Esophagus squamous epithelium (tissue), 5 donors: ENCODE measurements around the gene ARPC1A. TPM values are rescaled to one million over a fixed set of nuclear protein-coding genes. Genes with fewer than 3 reads are reported as not detected.

Experiments used
- DNase-seq: peaks from one replicate; lab custom pipeline; 2025; lab: John Stamatoyannopoulos, UW
- H3K27ac ChIP-seq, 4 donors: fragments of 200-600 bp; sonication (generic); one replicate each; pipeline ENCODE4 v1.5.1; 2016 to 2019; ENCODE audit warnings: mild to moderate bottlenecking in 1 of 4
- H3K27me3 ChIP-seq, 4 donors: fragments of 200-600 bp; sonication (generic); 1 replicate in 3 of 4; 2 replicates in 1 of 4; pipeline versions ENCODE4 v1.5.1 to v1.6.0; 2017 to 2021; ENCODE audit warnings: antibody characterized with exemption in 1 of 4
- H3K36me3 ChIP-seq, 3 donors: fragments of 200-600 bp; sonication (generic); one replicate each; pipeline ENCODE4 v1.5.1; 2016 to 2019
- H3K4me1 ChIP-seq, 3 donors: fragments of 200-600 bp; sonication (generic); one replicate each; pipeline ENCODE4 v1.5.1; 2017 to 2019
- H3K4me3 ChIP-seq, 4 donors: fragments of 200-600 bp; sonication (generic); 1 replicate in 3 of 4; 2 replicates in 1 of 4; pipeline ENCODE4 v1.5.1; 2016 to 2019; ENCODE audit warnings: mild to moderate bottlenecking in 2 of 4, moderate library complexity in 1 of 4
- H3K9me3 ChIP-seq, 3 donors: fragments of 200-600 bp; sonication (generic); one replicate each; pipeline ENCODE4 v1.5.1; 2016 to 2019
- POLR2A ChIP-seq, 4 donors: fragments of 450-650 bp; IDR thresholded peaks; one replicate each; pipeline ENCODE4 v1.6.1; 2017; ENCODE audit warnings: antibody characterized with exemption in 4 of 4, mild to moderate bottlenecking in 4 of 4, moderate library complexity in 3 of 4
- WGBS, 2 donors: methylation state at CpG; one replicate each; pipeline ENCODE4 v1.1.5; 2018; 5-methylcytosine and 5-hydroxymethylcytosine counted together
- intact Hi-C: fragments of 100-400 bp; cut with DNase I; formaldehyde crosslinking; loops from one replicate; pipeline ENCODE4 v1.15.0; 2022
- total RNA-seq, 4 donors: library from RNA; depleted of rRNA; stranded (reverse); fragments of >200 nt; gene quantifications; one replicate each; pipeline ENCODE4 v1.1.0, GENCODE V29; 2016
- TF ChIP-seq, protein P1 (sequence below), 6 experiments: fragments of 450-650 bp in 4 of 6; fragments of 200-600 bp in 2 of 6; sonication (generic) in 2 of 6; IDR thresholded peaks; one replicate each; pipeline ENCODE4 v1.5.1; 2016 to 2019; ENCODE audit warnings: antibody characterized with exemption in 6 of 6, mild to moderate bottlenecking in 4 of 6, moderate library complexity in 4 of 6
- donor health status: DM: yes; HTN: yes; CAD: no.

The ARPC1A gene
- total RNA-seq, 4 donors from 2014 or later = 114 to 155 (median 154) TPM

DNA sequence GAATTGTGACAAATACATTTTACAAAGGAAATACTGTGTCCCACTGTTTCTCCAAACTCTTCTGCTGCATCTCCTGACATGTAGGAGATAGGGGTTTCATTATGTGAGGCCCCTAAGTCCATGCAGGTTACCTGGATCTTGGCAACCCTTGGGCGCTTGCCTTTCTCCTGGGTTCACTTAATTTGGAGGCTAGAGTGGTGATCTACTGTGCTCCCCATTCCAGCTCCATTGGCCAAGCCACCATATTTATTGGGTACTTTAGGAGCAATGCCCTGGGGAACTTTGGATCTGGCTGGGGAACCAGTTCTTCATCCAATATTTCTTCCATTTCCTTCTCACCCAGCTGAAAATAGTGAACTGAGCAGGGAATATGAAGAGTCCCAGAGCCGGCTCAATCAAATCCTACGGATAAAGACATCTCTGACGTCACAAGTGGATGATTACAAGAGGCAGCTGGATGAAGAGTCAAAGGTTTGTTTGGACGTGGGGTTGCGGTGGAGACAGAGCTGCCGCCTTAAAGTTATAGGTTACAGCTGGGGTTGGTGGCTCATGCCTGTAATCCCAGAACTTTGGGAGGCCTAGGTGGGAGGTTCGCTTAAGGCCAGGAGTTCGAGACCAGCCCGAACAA is 34.6 kb upstream of the ARPC1A start:
- intact Hi-C loops = no loop called here
- 75 to 82% methylated on average over 8 to 10 of the region's 10 CpGs for WGBS, 2 donors

DNA sequence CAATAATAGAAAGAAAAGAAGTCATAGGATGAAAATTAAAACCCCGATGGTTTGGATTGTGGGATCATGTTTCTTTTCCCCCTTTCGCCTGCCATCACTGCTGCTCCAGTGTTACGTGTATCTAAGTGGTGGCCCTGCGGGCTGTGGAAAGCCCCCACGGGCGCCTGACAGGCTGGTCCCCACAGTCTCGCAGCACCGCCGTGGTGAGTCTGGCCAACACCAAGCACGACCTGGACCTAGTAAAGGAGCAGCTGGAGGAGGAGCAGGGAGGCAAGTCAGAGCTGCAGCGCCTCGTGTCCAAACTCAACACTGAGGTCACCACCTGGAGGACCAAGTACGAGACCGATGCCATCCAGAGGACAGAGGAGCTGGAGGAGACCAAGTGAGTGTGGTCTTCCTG is 33.6 kb upstream of the ARPC1A start:
- H3K4me3 ChIP-seq = no peak overlapping the region
- no peaks in the 10 kb centered on the region for H3K9me3 ChIP-seq
- WGBS, 2 donors = 81 to 85% methylated on average over 7 of the region's 14 CpGs
- H3K36me3 ChIP-seq = no peaks in the 10 kb centered on the region
- H3K4me1 ChIP-seq = no peaks in the 10 kb centered on the region
- H3K27me3 ChIP-seq = no peaks in the 10 kb centered on the region
- no peak for TF ChIP-seq POLR2A (IDR thresholded peaks at IDR 0.05)
- TF ChIP-seq, protein P1, sequence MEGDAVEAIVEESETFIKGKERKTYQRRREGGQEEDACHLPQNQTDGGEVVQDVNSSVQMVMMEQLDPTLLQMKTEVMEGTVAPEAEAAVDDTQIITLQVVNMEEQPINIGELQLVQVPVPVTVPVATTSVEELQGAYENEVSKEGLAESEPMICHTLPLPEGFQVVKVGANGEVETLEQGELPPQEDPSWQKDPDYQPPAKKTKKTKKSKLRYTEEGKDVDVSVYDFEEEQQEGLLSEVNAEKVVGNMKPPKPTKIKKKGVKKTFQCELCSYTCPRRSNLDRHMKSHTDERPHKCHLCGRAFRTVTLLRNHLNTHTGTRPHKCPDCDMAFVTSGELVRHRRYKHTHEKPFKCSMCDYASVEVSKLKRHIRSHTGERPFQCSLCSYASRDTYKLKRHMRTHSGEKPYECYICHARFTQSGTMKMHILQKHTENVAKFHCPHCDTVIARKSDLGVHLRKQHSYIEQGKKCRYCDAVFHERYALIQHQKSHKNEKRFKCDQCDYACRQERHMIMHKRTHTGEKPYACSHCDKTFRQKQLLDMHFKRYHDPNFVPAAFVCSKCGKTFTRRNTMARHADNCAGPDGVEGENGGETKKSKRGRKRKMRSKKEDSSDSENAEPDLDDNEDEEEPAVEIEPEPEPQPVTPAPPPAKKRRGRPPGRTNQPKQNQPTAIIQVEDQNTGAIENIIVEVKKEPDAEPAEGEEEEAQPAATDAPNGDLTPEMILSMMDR (IDR thresholded peaks at IDR 0.05) = no peak
- intact Hi-C loops = no loop called here
- H3K27ac ChIP-seq = no peak overlapping the region
- no peak for DNase-seq

More for the DNA sequence above, 34.6 kb upstream of the ARPC1A start:
- TF ChIP-seq, protein P1 (IDR thresholded peaks at IDR 0.05) = no peak
- no peak overlapping the region for H3K4me3 ChIP-seq
- no peaks in the 10 kb centered on the region for H3K4me1 ChIP-seq
- H3K9me3 ChIP-seq = no peaks in the 10 kb centered on the region
- DNase-seq = no peak
- H3K36me3 ChIP-seq = no peaks in the 10 kb centered on the region
- H3K27me3 ChIP-seq = no peaks in the 10 kb centered on the region
- H3K27ac ChIP-seq = no peak overlapping the region

DNA sequence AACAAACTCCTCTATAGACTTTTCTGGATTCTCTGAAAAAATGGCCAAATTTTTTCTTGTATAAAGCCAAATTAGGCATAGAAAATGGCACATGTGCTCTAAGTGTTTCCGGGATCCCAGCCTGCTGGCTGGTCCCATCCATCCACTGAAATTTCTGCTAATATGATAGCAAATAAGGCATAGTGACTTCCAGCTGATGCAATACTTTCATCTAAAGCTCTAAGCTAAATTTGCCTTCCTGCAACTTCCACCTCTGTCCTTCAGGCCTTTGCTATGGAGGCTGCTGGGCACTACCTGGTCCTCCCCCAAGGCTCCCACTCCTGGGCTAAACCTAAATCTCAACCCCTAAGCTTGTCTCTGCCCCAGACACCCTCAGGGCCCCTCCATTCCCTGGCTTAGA is 32.5 kb upstream of the ARPC1A start:
- 95 to 100% methylated on average over 1 of the region's 1 CpG for WGBS, 2 donors
- no peaks in the 10 kb centered on the region for H3K27me3 ChIP-seq
- no peaks in the 10 kb centered on the region for H3K4me1 ChIP-seq
- no peak overlapping the region for H3K27ac ChIP-seq
- DNase-seq = no peak
- intact Hi-C loops = no loop called here
- no peaks in the 10 kb centered on the region for H3K36me3 ChIP-seq
- TF ChIP-seq, protein P1 (IDR thresholded peaks at IDR 0.05) = no peak
- no peak for TF ChIP-seq POLR2A (IDR thresholded peaks at IDR 0.05)
- H3K9me3 ChIP-seq = no peaks in the 10 kb centered on the region
- H3K4me3 ChIP-seq = no peak overlapping the region

DNA sequence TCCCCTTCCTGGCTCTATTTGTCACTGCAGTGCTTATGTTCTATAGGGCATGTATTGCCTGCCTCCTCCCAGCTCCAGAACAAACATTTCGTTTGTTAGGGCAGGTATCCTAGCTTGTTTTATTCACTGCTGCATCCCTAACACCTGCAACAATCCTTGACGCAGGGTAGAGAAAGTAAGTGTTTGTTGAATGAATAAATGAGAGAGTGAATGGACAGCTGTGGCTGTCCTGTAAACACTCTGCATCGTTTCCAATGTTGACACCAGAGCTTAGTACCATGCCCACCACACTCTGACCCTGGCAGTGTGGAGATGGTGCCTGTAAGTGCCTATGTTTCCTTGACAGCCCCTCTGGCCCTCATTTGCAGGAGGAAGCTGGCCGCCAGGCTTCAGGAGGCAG is 32.0 kb upstream of the ARPC1A start:
- no peak overlapping the region for H3K27ac ChIP-seq
- H3K27me3 ChIP-seq = no peaks in the 10 kb centered on the region
- no peaks in the 10 kb centered on the region for H3K9me3 ChIP-seq
- DNase-seq = no peak
- intact Hi-C loops = no loop called here
- H3K36me3 ChIP-seq = no peaks in the 10 kb centered on the region
- TF ChIP-seq POLR2A (IDR thresholded peaks at IDR 0.05) = no peak
- TF ChIP-seq, protein P1 (IDR thresholded peaks at IDR 0.05) = no peak
- WGBS, 2 donors = 68 to 78% methylated on average over 3 of the region's 4 CpGs
- no peak overlapping the region for H3K4me3 ChIP-seq
- H3K4me1 ChIP-seq = no peaks in the 10 kb centered on the region

DNA sequence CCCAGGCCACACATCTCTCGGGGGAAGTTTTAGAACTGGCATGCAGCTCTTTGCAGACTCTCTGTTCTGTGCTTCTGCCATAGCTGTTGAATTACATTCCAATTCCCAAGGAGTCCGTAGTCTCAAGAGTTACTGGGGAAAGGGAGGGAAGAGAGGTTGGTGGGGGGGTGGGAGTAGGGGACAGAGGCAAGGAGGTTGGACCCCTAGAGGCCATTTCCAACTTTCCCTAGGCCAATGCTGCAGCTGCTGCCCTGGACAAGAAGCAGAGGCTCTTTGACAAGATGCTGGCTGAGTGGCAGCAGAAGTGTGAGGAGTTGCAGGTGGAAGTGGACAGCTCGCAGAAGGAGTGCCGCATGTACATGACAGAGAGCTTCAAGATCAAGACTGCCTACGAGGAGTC is 29.2 kb upstream of the ARPC1A start:
- no peaks in the 10 kb centered on the region for H3K4me1 ChIP-seq
- H3K27me3 ChIP-seq = no peaks in the 10 kb centered on the region
- WGBS, 2 donors = 87 to 88% methylated on average over 5 of the region's 5 CpGs
- H3K27ac ChIP-seq = no peak overlapping the region
- TF ChIP-seq, protein P1 (IDR thresholded peaks at IDR 0.05) = no peak
- TF ChIP-seq POLR2A (IDR thresholded peaks at IDR 0.05) = no peak
- no peaks in the 10 kb centered on the region for H3K36me3 ChIP-seq
- intact Hi-C loops = no loop called here
- no peak for DNase-seq
- H3K4me3 ChIP-seq = no peak overlapping the region
- H3K9me3 ChIP-seq = no peaks in the 10 kb centered on the region
